Endodermal cell (in vitro differentiated cells): ENCODE results near the gene SENP8. TPM values are rescaled to one million over a fixed set of nuclear protein-coding genes. Genes with fewer than 3 reads are reported as not detected.

Source experiments
- DNase-seq: peaks from one replicate; pipeline ENCODE4 v3.0.0-alpha.2; 2017
- H3K27ac ChIP-seq: 2 replicates; pipeline ENCODE4 v1.5.1; 2013; ENCODE audit warnings: mild to moderate bottlenecking, low read depth, low read length, moderate library complexity
- H3K27me3 ChIP-seq: 2 replicates; pipeline ENCODE4 v1.6.1; 2013; ENCODE audit warnings: mild to moderate bottlenecking, low read length, moderate library complexity; ENCODE audit not compliant: insufficient read depth, control insufficient read depth, poor library complexity, severe bottlenecking
- H3K36me3 ChIP-seq: 2 replicates; pipeline ENCODE4 v1.7.0; 2013; ENCODE audit warnings: mild to moderate bottlenecking, low read length, moderate library complexity; ENCODE audit not compliant: control insufficient read depth, insufficient read depth
- H3K4me1 ChIP-seq: one replicate; pipeline ENCODE4 v1.7.0; 2013; ENCODE audit warnings: low read length; ENCODE audit not compliant: control insufficient read depth, insufficient read depth
- H3K4me3 ChIP-seq: 2 replicates; pipeline ENCODE4 v1.5.1; 2013; ENCODE audit warnings: mild to moderate bottlenecking, low read length, moderate library complexity
- H3K9ac ChIP-seq: 2 replicates; pipeline ENCODE4 v1.6.1; 2013; ENCODE audit warnings: mild to moderate bottlenecking, low read length, moderate library complexity; ENCODE audit not compliant: poor library complexity, severe bottlenecking; ENCODE audit errors: extremely low read depth
- H3K9me3 ChIP-seq: 2 replicates; pipeline ENCODE4 v1.6.1; 2013; ENCODE audit warnings: mild to moderate bottlenecking, low read length, moderate library complexity; ENCODE audit not compliant: control insufficient read depth
- H3K27ac Mint-ChIP-seq: 2 replicates; pipeline ENCODE4 v1.8.0; 2020; ENCODE audit warnings: mixed read lengths
- H3K27me3 Mint-ChIP-seq: 2 replicates; pipeline ENCODE4 v1.8.0; 2021; ENCODE audit warnings: mild to moderate bottlenecking, mixed read lengths; ENCODE audit not compliant: insufficient read depth
- H3K36me3 Mint-ChIP-seq: 2 replicates; pipeline ENCODE4 v1.8.0; 2020; ENCODE audit warnings: low read depth, mixed read lengths
- H3K4me1 Mint-ChIP-seq: 2 replicates; pipeline ENCODE4 v1.8.0; 2020; ENCODE audit warnings: mixed read lengths
- H3K4me3 Mint-ChIP-seq: 2 replicates; pipeline ENCODE4 v1.8.0; 2020; ENCODE audit warnings: mild to moderate bottlenecking, moderate library complexity, mixed read lengths
- H3K9me3 Mint-ChIP-seq: 2 replicates; pipeline ENCODE4 v1.8.0; 2020; ENCODE audit warnings: mild to moderate bottlenecking, mixed read lengths
- CTCF ChIP-seq: fragments of 200-600 bp; sonication (generic); conservative IDR thresholded peaks from 2 replicates; pipeline ENCODE4 v1.5.0; 2021; ENCODE audit warnings: antibody characterized with exemption, mild to moderate bottlenecking
- WGBS, 2 experiments: methylation state at CpG; one replicate each; pipeline versions ENCODE4 v1.1.5 to v1.1.7; 2013; ENCODE audit warnings: missing lambda C conversion rate in 2 of 2, mixed read lengths in 1 of 2; ENCODE audit not compliant: insufficient coverage in 1 of 2, insufficient read length in 1 of 2; 5-methylcytosine and 5-hydroxymethylcytosine counted together
- total RNA-seq, 2 donors: library from RNA; stranded (reverse); fragmentation: NEBNext Ultra II Directional in 1 of 2; extraction: Animal tissue kit (Norgen Biotek cat#: 25700) in 1 of 2; gene quantifications; 2 replicates in 1 of 2; 3 replicates in 1 of 2; pipeline ENCODE4 v1.2.1, GENCODE V29; 2021

Gene SENP8
- total RNA-seq, 2 donors from 2014 or later = 4.7 to 6.6 TPM

DNA sequence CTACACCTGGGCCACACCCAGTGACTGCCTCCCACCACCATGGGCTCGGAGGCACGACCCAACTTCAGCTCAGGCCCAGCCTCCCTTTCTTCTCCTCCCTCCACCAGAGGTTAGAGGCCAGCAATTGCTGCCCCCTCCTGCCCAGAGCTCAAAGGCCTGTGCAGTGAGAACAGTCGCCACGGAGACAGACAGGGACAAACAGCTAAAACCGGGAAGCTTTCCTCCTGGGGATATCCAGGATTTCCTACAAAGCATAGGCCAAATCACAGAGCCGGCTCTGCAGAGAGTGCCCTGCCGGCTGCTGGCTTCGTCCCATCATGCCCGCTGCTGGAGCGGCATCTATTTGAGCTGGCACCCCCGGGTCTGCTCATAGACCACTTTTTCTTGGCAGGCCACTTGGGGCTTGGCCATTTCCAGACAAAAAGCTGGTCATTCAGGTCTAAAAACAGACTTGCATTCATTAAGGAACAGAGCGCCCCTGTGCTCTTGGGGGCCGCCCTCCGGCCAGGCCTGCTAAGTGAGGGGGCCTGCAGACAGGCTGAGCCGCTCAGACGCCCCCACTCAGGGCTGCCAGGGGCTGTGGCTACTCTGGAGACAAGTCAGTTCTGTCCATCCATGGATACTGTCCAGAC lies 61.9 kb downstream of the SENP8 start:
- Mint-ChIP-seq H3K9me3 (no peaks in the 10 kb centered on the region), H3K4me1 (peaks cover 7% of the 10 kb centered on the region), H3K4me3 (no peak overlapping the region), H3K36me3 (no peaks in the 10 kb centered on the region), H3K27me3 (peaks cover 25% of the 10 kb centered on the region), H3K27ac (no peak overlapping the region)
- H3K9ac ChIP-seq = no peak overlapping the region
- peaks cover 5% of the 10 kb centered on the region for H3K4me1 ChIP-seq
- H3K4me3 ChIP-seq = no peak overlapping the region
- 86% methylated on average over 11 to 16 of the region's 16 CpGs for WGBS, 2 experiments
- peak; percentile 68 for DNase-seq
- peak overlapping the region; percentile 58 for H3K27ac ChIP-seq
- no peaks in the 10 kb centered on the region for H3K36me3 ChIP-seq
- H3K9me3 ChIP-seq = no peaks in the 10 kb centered on the region
- peaks cover 24% of the 10 kb centered on the region for H3K27me3 ChIP-seq
- no peak for TF ChIP-seq CTCF

GRCh38 chr15:72180761-72181324 lies 62.6 kb downstream of the SENP8 start:
- H3K4me1 ChIP-seq = peaks cover 5% of the 10 kb centered on the region
- H3K4me3 ChIP-seq = no peak overlapping the region
- H3K9ac ChIP-seq = no peak overlapping the region
- 94 to 97% methylated on average over 3 to 5 of the region's 5 CpGs for WGBS, 2 experiments
- peak overlapping the region; percentile 58 for H3K27ac ChIP-seq
- no peak for TF ChIP-seq CTCF
- H3K27me3 ChIP-seq = peaks cover 30% of the 10 kb centered on the region
- peak; percentile 27 for DNase-seq
- H3K27me3 Mint-ChIP-seq = peaks cover 29% of the 10 kb centered on the region
- H3K4me3 Mint-ChIP-seq = no peak overlapping the region
- no peaks in the 10 kb centered on the region for H3K36me3 Mint-ChIP-seq
- H3K9me3 Mint-ChIP-seq = no peaks in the 10 kb centered on the region
- peaks cover 7% of the 10 kb centered on the region for H3K4me1 Mint-ChIP-seq
- H3K9me3 ChIP-seq = no peaks in the 10 kb centered on the region
- no peaks in the 10 kb centered on the region for H3K36me3 ChIP-seq
- no peak overlapping the region for H3K27ac Mint-ChIP-seq

DNA sequence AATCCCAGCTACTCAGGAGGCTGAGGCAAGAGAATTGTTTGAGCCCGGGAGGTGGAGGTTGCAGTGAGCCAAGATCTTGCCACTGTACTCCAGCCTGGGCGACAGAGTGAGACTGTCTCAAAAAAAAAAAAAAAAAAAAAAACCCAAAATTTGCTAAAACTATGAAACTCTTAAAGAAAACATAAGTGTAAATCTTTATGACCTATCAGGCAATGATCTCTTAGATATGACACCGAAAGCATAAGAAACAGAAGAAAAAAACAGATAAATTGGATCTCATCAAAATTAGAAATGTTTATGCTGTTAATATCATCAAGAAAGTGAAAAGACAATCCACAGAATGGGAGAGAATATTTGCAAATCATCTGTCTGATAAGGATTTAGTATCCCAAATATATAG lies 64.0 kb downstream of the SENP8 start:
- no peak for TF ChIP-seq CTCF
- H3K4me1 ChIP-seq = peaks cover 5% of the 10 kb centered on the region
- no peak for DNase-seq
- peaks cover 7% of the 10 kb centered on the region for H3K4me1 Mint-ChIP-seq
- H3K27me3 ChIP-seq = peaks cover 30% of the 10 kb centered on the region
- H3K4me3 ChIP-seq = no peak overlapping the region
- H3K4me3 Mint-ChIP-seq = no peak overlapping the region
- H3K9ac ChIP-seq = no peak overlapping the region
- H3K27ac ChIP-seq = no peak overlapping the region
- H3K36me3 ChIP-seq = no peaks in the 10 kb centered on the region
- 93% methylated on average over 2 of the region's 3 CpGs; no CpG with 5 or more reads in 1 of the 2 experiments for WGBS, 2 experiments
- H3K9me3 Mint-ChIP-seq = no peaks in the 10 kb centered on the region
- no peaks in the 10 kb centered on the region for H3K9me3 ChIP-seq
- H3K36me3 Mint-ChIP-seq = no peaks in the 10 kb centered on the region
- peaks cover 29% of the 10 kb centered on the region for H3K27me3 Mint-ChIP-seq
- no peak overlapping the region for H3K27ac Mint-ChIP-seq
